Stimulated activated CD8-positive, alpha-beta memory T cell treated with anti-CD3 and anti-CD28 coated beads, Interleukin-15, amount 100 ng/mL, for 4 hours (primary cell): ENCODE data around the gene SAXO1.
"Not testable (repeated sequence)": the region's sequence is repeated elsewhere in the genome, so short reads cannot be mapped to it uniquely, and the experiment has no call there.

ENCODE experiments used
- DNase-seq, 2 donors: peaks; one replicate each; pipeline ENCODE4 v3.0.0-alpha.2; 2020; ENCODE audit warnings: low read depth in 2 of 2

The SAXO1 gene, protein sequence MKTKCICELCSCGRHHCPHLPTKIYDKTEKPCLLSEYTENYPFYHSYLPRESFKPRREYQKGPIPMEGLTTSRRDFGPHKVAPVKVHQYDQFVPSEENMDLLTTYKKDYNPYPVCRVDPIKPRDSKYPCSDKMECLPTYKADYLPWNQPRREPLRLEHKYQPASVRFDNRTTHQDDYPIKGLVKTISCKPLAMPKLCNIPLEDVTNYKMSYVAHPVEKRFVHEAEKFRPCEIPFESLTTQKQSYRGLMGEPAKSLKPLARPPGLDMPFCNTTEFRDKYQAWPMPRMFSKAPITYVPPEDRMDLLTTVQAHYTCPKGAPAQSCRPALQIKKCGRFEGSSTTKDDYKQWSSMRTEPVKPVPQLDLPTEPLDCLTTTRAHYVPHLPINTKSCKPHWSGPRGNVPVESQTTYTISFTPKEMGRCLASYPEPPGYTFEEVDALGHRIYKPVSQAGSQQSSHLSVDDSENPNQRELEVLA

GRCh38 chr9:19033015-19033414 is at the start of gene SAXO1:
TSS of gene SAXO1 (minus strand) at chr9:19033209. CDS start at chr9:19032908, 301 bp downstream.
- no peak for DNase-seq

GRCh38 chr9:19074836-19075235 is 41.8 kb upstream of the SAXO1 start:
- no peak for DNase-seq

GRCh38 chr9:19074229-19074628 is 41.2 kb upstream of the SAXO1 start:
- no peak for DNase-seq

DNA sequence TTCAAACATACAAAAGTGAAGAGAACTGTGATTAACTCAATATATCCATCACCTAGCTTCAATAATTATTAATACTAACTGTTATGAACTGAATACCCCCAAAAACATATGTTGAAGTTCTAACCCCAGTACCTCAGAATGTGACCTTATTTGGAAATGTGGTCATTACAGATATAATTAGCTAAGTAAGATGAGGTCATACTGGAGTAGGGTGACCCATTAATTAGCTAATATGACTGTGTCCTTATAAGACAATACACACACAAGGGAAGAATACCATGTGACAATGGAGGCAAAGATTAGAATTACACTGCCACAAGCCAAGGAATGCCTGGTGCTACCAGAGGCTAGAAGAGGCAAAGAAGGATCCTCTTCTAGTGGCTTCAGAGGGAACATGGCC is 24.0 kb upstream of the SAXO1 start:
- DNase-seq: no peak

GRCh38 chr9:19050637-19051591 is 17.9 kb upstream of the SAXO1 start:
- DNase-seq: no peak

GRCh38 chr9:19049917-19050636 is 17.1 kb upstream of the SAXO1 start:
- DNase-seq: no peak

DNA sequence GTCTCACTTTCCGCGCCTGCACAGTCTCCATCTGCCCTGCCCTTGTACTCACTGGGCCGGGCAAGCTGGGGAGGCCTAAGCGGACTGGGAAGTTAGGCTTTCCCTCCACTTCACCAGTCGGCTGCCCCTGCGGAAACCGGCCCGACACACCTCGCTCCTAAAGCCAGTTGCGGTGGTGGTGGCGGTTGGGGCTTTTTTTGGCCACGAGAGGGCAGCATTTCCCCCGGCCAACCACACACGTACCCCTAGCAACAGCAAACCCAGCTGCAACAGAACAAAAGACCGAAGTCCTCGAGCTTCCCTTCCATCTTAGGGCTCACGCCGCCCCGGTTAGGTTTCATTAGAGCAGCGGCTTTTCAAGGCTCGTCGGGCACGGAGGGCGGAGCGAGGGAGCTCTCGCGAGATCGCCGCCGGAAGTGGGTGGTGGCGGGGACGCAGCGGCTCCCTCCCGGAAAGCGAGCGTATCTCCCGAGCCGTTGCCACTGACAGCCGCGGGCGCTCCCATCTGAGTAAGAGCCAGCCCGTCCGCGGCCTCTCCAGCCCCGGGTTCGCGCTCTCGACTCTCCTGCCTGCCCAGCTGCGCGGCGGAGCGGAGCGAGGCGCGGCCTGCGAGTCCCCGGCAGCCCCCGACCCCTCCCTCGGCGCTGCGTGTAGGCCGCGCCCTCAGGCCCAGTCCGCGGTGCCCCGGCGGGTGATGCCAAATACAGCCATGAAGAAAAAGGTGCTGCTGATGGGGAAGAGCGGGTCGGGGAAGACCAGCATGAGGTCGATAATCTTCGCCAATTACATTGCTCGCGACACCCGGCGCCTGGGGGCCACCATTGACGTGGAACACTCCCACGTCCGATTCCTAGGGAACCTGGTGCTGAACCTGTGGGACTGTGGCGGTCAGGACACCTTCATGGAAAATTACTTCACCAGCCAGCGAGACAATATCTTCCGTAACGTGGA is 16.2 kb upstream of the SAXO1 start, which contains the start of gene RRAGA:
Gene RRAGA (plus strand): TSS at position 462 of the 951 bp plus-strand sequence. CDS start 233 bp downstream, at position 695.
- peak; percentile 82 to 87 for DNase-seq

DNA sequence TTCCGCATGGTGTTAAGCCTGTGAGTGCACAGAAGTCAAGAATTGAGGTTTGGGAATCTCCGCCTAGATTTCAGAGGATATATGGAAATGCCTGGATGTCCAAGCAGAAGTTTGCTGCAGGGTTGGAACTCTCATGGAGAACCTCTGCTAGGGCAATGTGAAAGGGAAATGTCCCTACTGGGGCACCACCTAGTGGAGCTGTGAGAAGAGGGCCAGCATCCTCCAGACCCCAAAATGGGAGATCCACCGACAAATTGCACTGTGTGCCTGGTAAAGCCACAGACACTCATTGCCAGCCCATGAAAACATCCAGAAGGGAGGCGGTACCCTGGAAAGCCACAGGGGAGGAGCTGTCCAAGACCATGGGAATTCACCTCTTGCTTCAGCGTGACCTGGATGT is 3.6 kb upstream of the SAXO1 start:
- DNase-seq: no peak

GRCh38 chr9:19032406-19032805 is 603 bp downstream of the SAXO1 start:
- no peak for DNase-seq

DNA sequence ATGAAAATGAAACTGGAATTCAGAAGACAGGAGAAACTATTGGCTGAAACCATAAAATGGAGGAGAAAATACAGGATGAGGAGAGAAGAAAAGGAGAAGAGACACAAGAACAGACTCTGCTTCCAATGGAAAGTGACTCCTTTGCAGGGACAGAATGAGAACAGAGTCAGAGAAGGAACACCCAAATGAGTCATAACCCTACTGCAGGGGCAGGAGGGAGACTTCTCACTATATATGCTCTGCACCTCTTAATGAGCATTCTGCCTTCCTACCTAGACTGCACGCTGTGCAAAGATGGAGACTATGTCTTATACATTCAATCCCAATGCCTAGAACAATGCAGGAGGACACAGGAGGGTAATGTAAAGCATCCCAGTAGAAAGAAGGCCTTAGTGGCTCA is 2.1 kb downstream of the SAXO1 start:
- DNase-seq: no peak

- DNase-seq: no peak
Observed at GRCh38 chr9:19028835-19029451, 4.1 kb downstream of the SAXO1 start.

DNA sequence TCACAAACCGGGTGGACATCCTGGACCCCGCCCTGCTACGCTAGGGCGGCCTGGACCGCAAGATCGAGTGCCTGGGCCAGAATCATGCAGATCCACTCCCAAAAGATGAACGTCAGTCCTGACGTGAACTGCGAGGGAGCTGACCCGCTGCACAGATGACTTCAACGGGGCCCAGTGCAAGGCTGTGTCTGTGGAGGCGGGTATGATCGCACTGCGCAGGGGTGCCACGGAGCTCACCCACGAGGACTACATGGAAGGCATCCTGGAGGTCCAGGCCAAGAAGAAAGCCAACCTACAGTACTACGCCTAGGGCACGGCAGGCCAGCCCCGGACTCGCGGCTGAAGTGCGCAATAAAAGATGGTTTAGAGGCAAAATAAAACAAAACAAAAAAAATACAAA is 5.2 kb downstream of the SAXO1 start:
- no peak for DNase-seq

- DNase-seq: no peak
Observed at GRCh38 chr9:19026375-19026774, 6.6 kb downstream of the SAXO1 start.

GRCh38 chr9:19023078-19023477 is 9.9 kb downstream of the SAXO1 start:
- DNase-seq: no peak

DNA sequence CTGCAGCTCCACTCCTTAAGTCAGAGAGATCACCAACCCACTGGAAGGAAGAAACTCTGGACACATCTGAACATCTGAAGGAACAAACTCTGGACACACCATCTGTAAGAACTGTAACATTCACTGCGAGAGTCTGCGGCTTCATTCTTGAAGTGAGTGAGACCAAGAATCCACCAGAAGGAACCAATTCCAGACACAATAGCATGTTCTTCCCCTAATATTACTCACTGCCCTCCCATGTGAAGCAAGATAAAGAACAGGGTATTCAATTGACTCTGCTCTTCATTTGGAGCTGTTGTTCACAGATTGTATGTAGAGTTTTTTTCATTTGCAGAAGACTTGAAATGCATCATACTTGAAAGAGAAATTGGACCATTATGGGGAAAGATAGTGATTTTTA is 10.8 kb downstream of the SAXO1 start:
- no peak for DNase-seq

- DNase-seq: not testable (repeated sequence)
Observed at GRCh38 chr9:19021649-19022048, 11.4 kb downstream of the SAXO1 start.

- no peak for DNase-seq
Observed at GRCh38 chr9:19020886-19021455, 12.0 kb downstream of the SAXO1 start.

DNA sequence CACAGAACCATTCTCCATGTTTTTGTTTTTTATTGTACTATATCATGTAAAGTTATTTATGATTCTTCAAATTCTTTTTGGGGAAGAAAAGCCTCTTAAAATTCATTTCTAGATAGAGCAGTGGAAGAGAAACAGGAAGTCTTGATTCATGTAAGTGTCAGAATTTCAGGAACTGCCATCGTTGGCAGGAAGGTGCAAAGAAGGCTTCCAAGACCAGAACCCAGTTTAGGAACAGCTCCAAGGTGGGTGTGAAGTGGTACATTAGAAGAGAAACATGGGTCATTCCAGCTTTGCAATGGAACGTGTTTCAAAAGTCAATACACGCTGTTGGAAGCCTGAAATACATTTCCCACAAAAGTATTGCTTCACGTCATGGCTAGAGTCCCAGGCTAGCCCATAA is 14.8 kb downstream of the SAXO1 start:
- no peak for DNase-seq

GRCh38 chr9:19009391-19009965 is 23.5 kb downstream of the SAXO1 start:
- DNase-seq: no peak
